SK-N-SH treated with all-trans-retinoic acid at 6 μM for 48 hours (cell line): Measurements from ENCODE around the gene VPREB1.

ENCODE experiments used
- ATAC-seq: fragments of 200-7000 bp; cut with Tn5 transposase; 3 replicates; pipeline ENCODE4 v1.9.1; 2020; ENCODE audit warnings: mild to moderate bottlenecking, moderate library complexity
- ARNTL ChIP-seq: fragments of 450-650 bp; formaldehyde crosslinking; IDR thresholded peaks from 2 replicates; pipeline ENCODE4 v1.5.0; 2020; ENCODE audit warnings: low read depth, mild to moderate bottlenecking, moderate library complexity, borderline replicate concordance
- BACH2 ChIP-seq: fragments of 250-450 bp; sonication (Bioruptor Pico); IDR thresholded peaks from 2 replicates; pipeline ENCODE4 v1.9.0; 2021; ENCODE audit warnings: mild to moderate bottlenecking, borderline replicate concordance
- CSDC2 ChIP-seq: fragments of 250-450 bp; sonication (Bioruptor Pico); IDR thresholded peaks from 2 replicates; pipeline ENCODE4 v1.5.0; 2020; ENCODE audit warnings: mild to moderate bottlenecking, moderate library complexity
- ESRRG ChIP-seq: fragments of 250-450 bp; sonication (Bioruptor Pico); IDR thresholded peaks from 2 replicates; pipeline ENCODE4 v1.6.1; 2021; ENCODE audit warnings: mild to moderate bottlenecking
- GLIS3 ChIP-seq: fragments of 250-450 bp; sonication (Bioruptor Pico); IDR thresholded peaks from 2 replicates; pipeline ENCODE4 v1.5.0; 2020; ENCODE audit warnings: mild to moderate bottlenecking, moderate library complexity
- ISL1 ChIP-seq: fragments of 250-450 bp; sonication (Bioruptor Pico); IDR thresholded peaks from 2 replicates; pipeline ENCODE4 v2.1.2; 2022; ENCODE audit warnings: mild to moderate bottlenecking, moderate library complexity
- PPARA ChIP-seq: fragments of 250-450 bp; sonication (Bioruptor Pico); IDR thresholded peaks from 2 replicates; pipeline ENCODE4 v1.5.0; 2020; ENCODE audit warnings: mild to moderate bottlenecking, borderline replicate concordance
- RARB ChIP-seq: fragments of 250-450 bp; sonication (Bioruptor Pico); IDR thresholded peaks from 2 replicates; pipeline ENCODE4 v1.8.0; 2021; ENCODE audit warnings: mild to moderate bottlenecking, moderate library complexity
- SNAI2 ChIP-seq: fragments of 250-450 bp; sonication (Bioruptor Pico); IDR thresholded peaks from 2 replicates; pipeline ENCODE4 v1.5.0; 2020; ENCODE audit warnings: mild to moderate bottlenecking, moderate library complexity
- TCF4 ChIP-seq: fragments of 250-450 bp; sonication (Bioruptor Pico); IDR thresholded peaks from 2 replicates; pipeline ENCODE4 v1.8.0; 2021; ENCODE audit warnings: mild to moderate bottlenecking, moderate library complexity, borderline replicate concordance
- TOX ChIP-seq: fragments of 250-450 bp; sonication (Bioruptor Pico); IDR thresholded peaks from 2 replicates; pipeline ENCODE4 v1.8.0; 2021; ENCODE audit warnings: mild to moderate bottlenecking, moderate library complexity, borderline replicate concordance
- ZFP3 ChIP-seq: fragments of 250-450 bp; sonication (Bioruptor Pico); IDR thresholded peaks from 2 replicates; pipeline ENCODE4 v1.5.0; 2020; ENCODE audit warnings: mild to moderate bottlenecking, moderate library complexity
- ZFP30 ChIP-seq: fragments of 450-650 bp; formaldehyde crosslinking; IDR thresholded peaks from 2 replicates; pipeline ENCODE4 v1.5.0; 2022; ENCODE audit warnings: mild to moderate bottlenecking, moderate library complexity
- ZNF565 ChIP-seq: fragments of 450-650 bp; formaldehyde crosslinking; conservative IDR thresholded peaks from 2 replicates; pipeline ENCODE4 v1.5.0; 2020; ENCODE audit warnings: low read depth, mild to moderate bottlenecking, moderate library complexity
- ZNF70 ChIP-seq: fragments of 450-650 bp; formaldehyde crosslinking; IDR thresholded peaks from 2 replicates; pipeline ENCODE4 v1.5.0; 2020; ENCODE audit warnings: mild to moderate bottlenecking, moderate library complexity
- ZNF8 ChIP-seq: fragments of 450-650 bp; formaldehyde crosslinking; IDR thresholded peaks from 2 replicates; pipeline ENCODE4 v1.5.0; 2020; ENCODE audit warnings: mild to moderate bottlenecking, moderate library complexity
- TF ChIP-seq, protein P1 (sequence below): fragments of 250-450 bp; sonication (Bioruptor Pico); IDR thresholded peaks from 2 replicates; pipeline ENCODE4 v1.5.1; 2021; ENCODE audit warnings: mild to moderate bottlenecking, moderate library complexity
- TF ChIP-seq, protein P2 (sequence below): fragments of 250-450 bp; sonication (Bioruptor Pico); IDR thresholded peaks from 2 replicates; pipeline ENCODE4 v1.8.0; 2021; ENCODE audit warnings: low read depth, mild to moderate bottlenecking, moderate library complexity, borderline replicate concordance
- TF ChIP-seq, protein P3 (sequence below): fragments of 250-450 bp; sonication (Bioruptor Pico); IDR thresholded peaks from 2 replicates; pipeline ENCODE4 v1.5.0; 2020; ENCODE audit warnings: mild to moderate bottlenecking, moderate library complexity
- TF ChIP-seq, protein P4 (sequence below): fragments of 250-450 bp; sonication (Bioruptor Pico); IDR thresholded peaks from 2 replicates; pipeline ENCODE4 v1.5.1; 2020; ENCODE audit warnings: low read depth, mild to moderate bottlenecking, moderate library complexity
- TF ChIP-seq, protein P5 (sequence below): fragments of 250-450 bp; sonication (Bioruptor Pico); IDR thresholded peaks from 2 replicates; pipeline ENCODE4 v1.8.0; 2020; ENCODE audit warnings: mild to moderate bottlenecking, moderate library complexity, borderline replicate concordance

VPREB1 gene

DNA sequence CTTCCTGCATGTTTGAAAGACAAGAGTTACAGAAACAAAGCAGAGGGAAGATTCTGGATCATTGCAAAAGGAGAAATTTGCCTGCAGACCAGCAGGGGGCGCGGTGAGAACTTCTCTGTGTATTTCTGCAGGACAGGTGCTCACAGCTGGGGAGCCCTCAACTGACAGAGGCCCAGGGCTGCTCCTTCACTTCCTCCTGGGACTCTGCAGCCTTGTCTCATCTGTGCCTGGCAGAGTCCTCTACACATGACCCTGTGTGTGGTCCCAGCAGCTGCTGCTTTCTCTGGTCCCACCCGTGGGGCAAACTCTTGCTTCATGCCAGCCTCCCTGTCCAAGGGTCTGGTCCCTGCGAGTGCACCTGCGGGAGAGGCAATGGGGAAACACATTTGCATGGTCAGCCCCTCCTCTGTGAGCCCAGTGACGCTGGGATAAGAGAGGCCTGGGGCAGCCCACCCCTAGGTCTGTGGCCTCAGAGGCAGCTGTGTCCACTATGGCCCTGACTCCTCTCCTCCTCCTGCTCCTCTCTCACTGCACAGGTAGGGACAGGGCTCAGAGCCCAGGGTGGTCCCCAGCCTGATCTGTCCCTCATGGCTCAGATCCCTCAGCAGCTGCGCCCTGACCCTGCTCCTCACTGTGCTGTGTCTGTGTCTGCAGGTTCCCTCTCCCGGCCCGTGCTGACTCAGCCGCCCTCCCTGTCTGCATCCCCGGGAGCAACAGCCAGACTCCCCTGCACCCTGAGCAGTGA is 43.2 kb upstream of the VPREB1 start:
- ATAC-seq = peak; percentile 88
- TF ChIP-seq SNAI2 (no peak), ESRRG (CRISPR knock-in tag) (no peak), ZFP30 (no peak), ISL1 (CRISPR knock-in tag) (no peak), ARNTL (no peak), BACH2 (CRISPR knock-in tag) (no peak), TOX (CRISPR knock-in tag) (no peak), ZFP3 (no peak), ZNF565 (CRISPR knock-in tag) (no peak)
- TF ChIP-seq, protein P1, sequence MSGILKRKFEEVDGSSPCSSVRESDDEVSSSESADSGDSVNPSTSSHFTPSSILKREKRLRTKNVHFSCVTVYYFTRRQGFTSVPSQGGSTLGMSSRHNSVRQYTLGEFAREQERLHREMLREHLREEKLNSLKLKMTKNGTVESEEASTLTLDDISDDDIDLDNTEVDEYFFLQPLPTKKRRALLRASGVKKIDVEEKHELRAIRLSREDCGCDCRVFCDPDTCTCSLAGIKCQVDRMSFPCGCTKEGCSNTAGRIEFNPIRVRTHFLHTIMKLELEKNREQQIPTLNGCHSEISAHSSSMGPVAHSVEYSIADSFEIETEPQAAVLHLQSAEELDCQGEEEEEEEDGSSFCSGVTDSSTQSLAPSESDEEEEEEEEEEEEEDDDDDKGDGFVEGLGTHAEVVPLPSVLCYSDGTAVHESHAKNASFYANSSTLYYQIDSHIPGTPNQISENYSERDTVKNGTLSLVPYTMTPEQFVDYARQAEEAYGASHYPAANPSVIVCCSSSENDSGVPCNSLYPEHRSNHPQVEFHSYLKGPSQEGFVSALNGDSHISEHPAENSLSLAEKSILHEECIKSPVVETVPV (CRISPR knock-in tag) = no peak
- TF ChIP-seq, protein P2, sequence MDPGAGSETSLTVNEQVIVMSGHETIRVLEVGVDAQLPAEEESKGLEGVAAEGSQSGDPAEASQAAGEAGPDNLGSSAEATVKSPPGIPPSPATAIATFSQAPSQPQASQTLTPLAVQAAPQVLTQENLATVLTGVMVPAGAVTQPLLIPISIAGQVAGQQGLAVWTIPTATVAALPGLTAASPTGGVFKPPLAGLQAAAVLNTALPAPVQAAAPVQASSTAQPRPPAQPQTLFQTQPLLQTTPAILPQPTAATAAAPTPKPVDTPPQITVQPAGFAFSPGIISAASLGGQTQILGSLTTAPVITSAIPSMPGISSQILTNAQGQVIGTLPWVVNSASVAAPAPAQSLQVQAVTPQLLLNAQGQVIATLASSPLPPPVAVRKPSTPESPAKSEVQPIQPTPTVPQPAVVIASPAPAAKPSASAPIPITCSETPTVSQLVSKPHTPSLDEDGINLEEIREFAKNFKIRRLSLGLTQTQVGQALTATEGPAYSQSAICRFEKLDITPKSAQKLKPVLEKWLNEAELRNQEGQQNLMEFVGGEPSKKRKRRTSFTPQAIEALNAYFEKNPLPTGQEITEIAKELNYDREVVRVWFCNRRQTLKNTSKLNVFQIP (CRISPR knock-in tag) = no peak

DNA sequence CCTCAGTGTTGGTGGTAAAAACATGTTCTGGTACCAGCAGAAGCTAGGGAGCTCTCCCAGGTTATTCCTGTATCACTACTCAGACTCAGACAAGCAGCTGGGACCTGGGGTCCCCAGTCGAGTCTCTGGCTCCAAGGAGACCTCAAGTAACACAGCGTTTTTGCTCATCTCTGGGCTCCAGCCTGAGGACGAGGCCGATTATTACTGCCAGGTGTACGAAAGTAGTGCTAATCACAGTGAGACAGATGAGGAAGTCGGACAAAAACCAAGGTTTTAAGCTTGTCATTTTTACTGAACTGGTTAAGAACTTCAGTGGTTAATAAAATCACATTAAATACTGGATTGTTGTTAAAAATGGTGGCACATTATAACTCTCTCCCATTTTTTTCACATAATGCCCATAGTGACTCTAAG is 42.6 kb upstream of the VPREB1 start:
- TF ChIP-seq RARB (no peak), ZNF70 (CRISPR knock-in tag) (no peak), ZFP30 (no peak), ISL1 (CRISPR knock-in tag) (no peak), ZNF8 (CRISPR knock-in tag) (no peak), CSDC2 (CRISPR knock-in tag) (no peak), SNAI2 (no peak), ARNTL (no peak), BACH2 (CRISPR knock-in tag) (no peak), TOX (CRISPR knock-in tag) (no peak), ZFP3 (no peak), GLIS3 (no peak), PPARA (CRISPR knock-in tag) (no peak), TCF4 (no peak)
- TF ChIP-seq, protein P3, sequence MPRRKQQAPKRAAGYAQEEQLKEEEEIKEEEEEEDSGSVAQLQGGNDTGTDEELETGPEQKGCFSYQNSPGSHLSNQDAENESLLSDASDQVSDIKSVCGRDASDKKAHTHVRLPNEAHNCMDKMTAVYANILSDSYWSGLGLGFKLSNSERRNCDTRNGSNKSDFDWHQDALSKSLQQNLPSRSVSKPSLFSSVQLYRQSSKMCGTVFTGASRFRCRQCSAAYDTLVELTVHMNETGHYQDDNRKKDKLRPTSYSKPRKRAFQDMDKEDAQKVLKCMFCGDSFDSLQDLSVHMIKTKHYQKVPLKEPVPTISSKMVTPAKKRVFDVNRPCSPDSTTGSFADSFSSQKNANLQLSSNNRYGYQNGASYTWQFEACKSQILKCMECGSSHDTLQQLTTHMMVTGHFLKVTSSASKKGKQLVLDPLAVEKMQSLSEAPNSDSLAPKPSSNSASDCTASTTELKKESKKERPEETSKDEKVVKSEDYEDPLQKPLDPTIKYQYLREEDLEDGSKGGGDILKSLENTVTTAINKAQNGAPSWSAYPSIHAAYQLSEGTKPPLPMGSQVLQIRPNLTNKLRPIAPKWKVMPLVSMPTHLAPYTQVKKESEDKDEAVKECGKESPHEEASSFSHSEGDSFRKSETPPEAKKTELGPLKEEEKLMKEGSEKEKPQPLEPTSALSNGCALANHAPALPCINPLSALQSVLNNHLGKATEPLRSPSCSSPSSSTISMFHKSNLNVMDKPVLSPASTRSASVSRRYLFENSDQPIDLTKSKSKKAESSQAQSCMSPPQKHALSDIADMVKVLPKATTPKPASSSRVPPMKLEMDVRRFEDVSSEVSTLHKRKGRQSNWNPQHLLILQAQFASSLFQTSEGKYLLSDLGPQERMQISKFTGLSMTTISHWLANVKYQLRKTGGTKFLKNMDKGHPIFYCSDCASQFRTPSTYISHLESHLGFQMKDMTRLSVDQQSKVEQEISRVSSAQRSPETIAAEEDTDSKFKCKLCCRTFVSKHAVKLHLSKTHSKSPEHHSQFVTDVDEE = no peak
- TF ChIP-seq, protein P2 (CRISPR knock-in tag) = no peak
- TF ChIP-seq, protein P4, sequence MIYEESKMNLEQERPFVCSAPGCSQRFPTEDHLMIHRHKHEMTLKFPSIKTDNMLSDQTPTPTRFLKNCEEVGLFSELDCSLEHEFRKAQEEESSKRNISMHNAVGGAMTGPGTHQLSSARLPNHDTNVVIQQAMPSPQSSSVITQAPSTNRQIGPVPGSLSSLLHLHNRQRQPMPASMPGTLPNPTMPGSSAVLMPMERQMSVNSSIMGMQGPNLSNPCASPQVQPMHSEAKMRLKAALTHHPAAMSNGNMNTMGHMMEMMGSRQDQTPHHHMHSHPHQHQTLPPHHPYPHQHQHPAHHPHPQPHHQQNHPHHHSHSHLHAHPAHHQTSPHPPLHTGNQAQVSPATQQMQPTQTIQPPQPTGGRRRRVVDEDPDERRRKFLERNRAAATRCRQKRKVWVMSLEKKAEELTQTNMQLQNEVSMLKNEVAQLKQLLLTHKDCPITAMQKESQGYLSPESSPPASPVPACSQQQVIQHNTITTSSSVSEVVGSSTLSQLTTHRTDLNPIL = no peak
- TF ChIP-seq, protein P5, sequence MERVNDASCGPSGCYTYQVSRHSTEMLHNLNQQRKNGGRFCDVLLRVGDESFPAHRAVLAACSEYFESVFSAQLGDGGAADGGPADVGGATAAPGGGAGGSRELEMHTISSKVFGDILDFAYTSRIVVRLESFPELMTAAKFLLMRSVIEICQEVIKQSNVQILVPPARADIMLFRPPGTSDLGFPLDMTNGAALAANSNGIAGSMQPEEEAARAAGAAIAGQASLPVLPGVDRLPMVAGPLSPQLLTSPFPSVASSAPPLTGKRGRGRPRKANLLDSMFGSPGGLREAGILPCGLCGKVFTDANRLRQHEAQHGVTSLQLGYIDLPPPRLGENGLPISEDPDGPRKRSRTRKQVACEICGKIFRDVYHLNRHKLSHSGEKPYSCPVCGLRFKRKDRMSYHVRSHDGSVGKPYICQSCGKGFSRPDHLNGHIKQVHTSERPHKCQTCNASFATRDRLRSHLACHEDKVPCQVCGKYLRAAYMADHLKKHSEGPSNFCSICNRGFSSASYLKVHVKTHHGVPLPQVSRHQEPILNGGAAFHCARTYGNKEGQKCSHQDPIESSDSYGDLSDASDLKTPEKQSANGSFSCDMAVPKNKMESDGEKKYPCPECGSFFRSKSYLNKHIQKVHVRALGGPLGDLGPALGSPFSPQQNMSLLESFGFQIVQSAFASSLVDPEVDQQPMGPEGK = no peak
- TF ChIP-seq, protein P1 (CRISPR knock-in tag) = no peak
- no peak for ATAC-seq
